Heart right ventricle (tissue), 16 donors: ENCODE results near the gene DOCK3. TPM values are rescaled to one million over a fixed set of nuclear protein-coding genes. Genes with fewer than 3 reads are reported as not detected.

Source experiments
- ATAC-seq, 8 donors: fragments of 200-7000 bp; cut with Tn5 transposase; one replicate each; pipeline ENCODE4 v1.9.1; 2020; ENCODE audit warnings: mild to moderate bottlenecking in 8 of 8, moderate library complexity in 8 of 8, moderate number of reproducible peaks in 1 of 8
- DNase-seq, 2 donors: peaks; one replicate each; pipeline ENCODE4 v3.0.0-alpha.2; 2020
- H3K27ac ChIP-seq, 10 donors: fragments of 200-600 bp; sonication (generic) in 2 of 10; one replicate each; pipeline versions ENCODE4 v1.5.0 to v1.8.0; 2020 to 2022; ENCODE audit warnings: mild to moderate bottlenecking in 3 of 10
- H3K27me3 ChIP-seq, 7 donors: fragments of 200-600 bp; one replicate each; pipeline ENCODE4 v1.8.0; 2021 to 2022; ENCODE audit warnings: mild to moderate bottlenecking in 2 of 7
- H3K36me3 ChIP-seq, 9 donors: fragments of 200-600 bp; sonication (generic) in 1 of 9; one replicate each; pipeline versions ENCODE4 v1.5.0 to v1.8.0; 2020 to 2022; ENCODE audit warnings: mild to moderate bottlenecking in 2 of 9
- H3K4me1 ChIP-seq, 9 donors: fragments of 200-600 bp; sonication (generic) in 1 of 9; one replicate each; pipeline versions ENCODE4 v1.5.0 to v1.8.0; 2020 to 2022; ENCODE audit warnings: mild to moderate bottlenecking in 4 of 9
- H3K4me3 ChIP-seq, 10 donors: fragments of 200-600 bp; sonication (generic) in 2 of 10; one replicate each; pipeline versions ENCODE4 v1.5.0 to v1.8.0; 2020 to 2022; ENCODE audit warnings: mild to moderate bottlenecking in 7 of 10, moderate library complexity in 2 of 10
- H3K9me3 ChIP-seq, 11 donors: fragments of 200-600 bp in 10 of 11; sonication (generic) in 2 of 11; one replicate each; pipeline versions ENCODE4 v1.5.0 to v1.8.0; 2013 to 2022; ENCODE audit warnings: mild to moderate bottlenecking in 2 of 11, control low read depth in 1 of 11, moderate library complexity in 1 of 11
- WGBS, 2 donors: extraction: QIAGEN DNeasy Blood & Tissue Kit; methylation state at CpG; one replicate each; pipeline ENCODE4 v1.1.7; 2013; ENCODE audit warnings: inconsistent platforms in 1 of 2; 5-methylcytosine and 5-hydroxymethylcytosine counted together
- intact Hi-C, 10 donors: fragments of 100-400 bp; cut with DNase I; formaldehyde crosslinking; loops; one replicate each; pipeline versions ENCODE4 v1.11.1 to v1.14.2; 2022
- polyA plus RNA-seq, 2 donors: library from polyadenylated mRNA; stranded (reverse); fragments of 200-250 nt; gene quantifications; one replicate each; pipeline ENCODE4 v1.2.3, GENCODE V29; 2013
- total RNA-seq, 10 donors: library from RNA; stranded (reverse); fragmentation: NEBNext Ultra II Directional in 3 of 10; extraction: Animal tissue kit (Norgen Biotek cat#: 25700) in 3 of 10; gene quantifications; one replicate each; pipeline versions ENCODE4 v1.2.1 to v1.2.4, GENCODE V29; 2021 to 2023
- TF ChIP-seq, protein P1 (sequence below), 9 donors: fragments of 200-600 bp; sonication (generic) in 2 of 9; IDR thresholded peaks; one replicate each; pipeline versions ENCODE4 v1.5.0 to v1.8.0; 2021 to 2022; ENCODE audit warnings: antibody characterized with exemption in 9 of 9, mild to moderate bottlenecking in 5 of 9, moderate library complexity in 1 of 9
- donor health status: Arrhythmogenic right ventricular cardiomyopathy.
- donor health status: ischemic (EF 13 %, LVEDD 7.1; RV severe dilation, severe dysfunction).
- donor health status: healthy with polysubstance abuse.
- donor health status: DM: no; HTN: yes; CAD: no.
- donor health status: DM: no; HTN: no; CAD: no.
- donor health status: ischemic (EF 25% LVEDD 6.9; RV normal size, moderate dysfunction).
- donor health status: ischemic (EF 25% LVEDD 5.7; RV mildly dilated, moderate dysfunction).
- donor health status: healthy.
- donor health status: DM: yes; HTN: yes; CAD: no.
- donor health status: Ischemic cardiomyopathy.
- donor health status: ischemic (EF 35%, LVEDD 5.7; RV mildly dilated, moderate dysfunction).
- donor health status: nonischemic (EF 11% LVEDD 7.7; RV severe dilation, severe dysfunction).
- donor health status: DM: yes; HTN: yes; CAD: no.
- donor health status: PGD.
- donor health status: ischemic (EF 29% LVEDD 5.4; RV normal size, mild dysfunction).
- donor health status: nonischemic (EF 23%, LVEDD 6.1; RV moderate dilation, normal function).

DOCK3 gene
- total and polyA plus RNA-seq, 12 donors = 1.2 to 6.6 (median 4.7) TPM

DNA sequence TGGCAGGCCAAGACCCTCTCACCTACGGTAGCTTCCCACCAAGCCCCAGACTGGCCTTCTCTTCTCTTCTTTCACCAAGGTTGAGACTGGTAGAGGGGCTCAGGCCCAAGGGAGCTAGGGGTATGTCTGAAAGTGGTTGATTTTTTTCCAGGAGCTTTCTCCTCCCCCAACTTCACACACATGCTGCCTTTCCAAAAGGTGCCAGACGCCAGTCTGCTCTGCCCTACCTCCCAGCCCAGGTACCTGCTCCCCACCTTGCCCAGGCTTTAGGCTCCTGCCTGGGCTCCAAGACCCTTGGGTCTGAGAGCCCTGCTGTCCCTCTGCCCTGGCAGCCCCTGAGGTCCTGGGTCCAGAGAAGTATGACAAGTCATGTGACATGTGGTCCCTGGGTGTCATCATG is 29.3 kb upstream of the DOCK3 start:
- Histone ChIP-seq H3K9me3 (no peaks in the 10 kb centered on the region), H3K27me3 (no peaks in the 10 kb centered on the region), H3K36me3 (peaks cover 0 to 90% (median 30%) of the 10 kb centered on the region in 9 donors), H3K27ac (peak overlapping the region; percentile 44 to 89 (median 80)), H3K4me1 (peaks cover 8 to 83% (median 56%) of the 10 kb centered on the region in 9 donors), H3K4me3 (no peak overlapping the region)
- WGBS, 2 donors = 59 to 64% methylated on average over 2 of the region's 2 CpGs
- intact Hi-C loops = no loop called here
- ATAC-seq = no peak
- TF ChIP-seq, protein P1, sequence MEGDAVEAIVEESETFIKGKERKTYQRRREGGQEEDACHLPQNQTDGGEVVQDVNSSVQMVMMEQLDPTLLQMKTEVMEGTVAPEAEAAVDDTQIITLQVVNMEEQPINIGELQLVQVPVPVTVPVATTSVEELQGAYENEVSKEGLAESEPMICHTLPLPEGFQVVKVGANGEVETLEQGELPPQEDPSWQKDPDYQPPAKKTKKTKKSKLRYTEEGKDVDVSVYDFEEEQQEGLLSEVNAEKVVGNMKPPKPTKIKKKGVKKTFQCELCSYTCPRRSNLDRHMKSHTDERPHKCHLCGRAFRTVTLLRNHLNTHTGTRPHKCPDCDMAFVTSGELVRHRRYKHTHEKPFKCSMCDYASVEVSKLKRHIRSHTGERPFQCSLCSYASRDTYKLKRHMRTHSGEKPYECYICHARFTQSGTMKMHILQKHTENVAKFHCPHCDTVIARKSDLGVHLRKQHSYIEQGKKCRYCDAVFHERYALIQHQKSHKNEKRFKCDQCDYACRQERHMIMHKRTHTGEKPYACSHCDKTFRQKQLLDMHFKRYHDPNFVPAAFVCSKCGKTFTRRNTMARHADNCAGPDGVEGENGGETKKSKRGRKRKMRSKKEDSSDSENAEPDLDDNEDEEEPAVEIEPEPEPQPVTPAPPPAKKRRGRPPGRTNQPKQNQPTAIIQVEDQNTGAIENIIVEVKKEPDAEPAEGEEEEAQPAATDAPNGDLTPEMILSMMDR (IDR thresholded peaks at IDR 0.05) = no peak
- no peak for DNase-seq

DNA sequence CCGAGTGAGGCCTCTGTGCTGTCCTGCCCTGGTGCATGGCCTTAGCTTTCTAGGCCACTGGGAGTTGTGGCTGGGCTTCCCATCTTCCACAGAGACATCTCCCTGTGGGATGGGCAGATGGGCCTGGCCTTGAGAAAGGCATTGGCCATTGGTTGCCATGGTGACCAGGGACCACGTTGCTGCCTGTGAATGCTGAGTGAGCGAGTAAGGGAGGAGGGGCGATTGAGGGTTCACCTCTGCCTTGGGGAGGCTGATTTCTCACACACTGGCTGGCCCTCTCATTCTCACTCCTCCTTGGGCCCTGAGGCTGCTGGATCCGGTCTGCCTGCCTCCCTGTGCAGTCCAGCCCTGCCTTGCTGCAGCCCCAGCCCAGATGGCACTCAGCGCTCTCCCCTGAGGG is 26.4 kb upstream of the DOCK3 start:
- ATAC-seq = peak in 1 of 8 donors; percentile 9
- intact Hi-C loops = loop anchor here in 1 of 10 donors (2.0 kb wide), 1 partner anchor 30 kb away; no protein-coding TSS in a partner anchor
- peaks cover 0 to 61% (median 23%) of the 10 kb centered on the region in 9 donors for H3K36me3 ChIP-seq
- H3K27me3 ChIP-seq = no peaks in the 10 kb centered on the region
- peak overlapping the region; percentile 54 to 89 (median 82) for H3K27ac ChIP-seq
- H3K4me3 ChIP-seq = no peak overlapping the region
- TF ChIP-seq, protein P1 (IDR thresholded peaks at IDR 0.05) = no peak
- H3K4me1 ChIP-seq = peaks cover 12 to 92% (median 52%) of the 10 kb centered on the region in 9 donors
- H3K9me3 ChIP-seq = no peaks in the 10 kb centered on the region
- WGBS, 2 donors = 46 to 60% methylated on average over 6 of the region's 6 CpGs
- no peak for DNase-seq

DNA sequence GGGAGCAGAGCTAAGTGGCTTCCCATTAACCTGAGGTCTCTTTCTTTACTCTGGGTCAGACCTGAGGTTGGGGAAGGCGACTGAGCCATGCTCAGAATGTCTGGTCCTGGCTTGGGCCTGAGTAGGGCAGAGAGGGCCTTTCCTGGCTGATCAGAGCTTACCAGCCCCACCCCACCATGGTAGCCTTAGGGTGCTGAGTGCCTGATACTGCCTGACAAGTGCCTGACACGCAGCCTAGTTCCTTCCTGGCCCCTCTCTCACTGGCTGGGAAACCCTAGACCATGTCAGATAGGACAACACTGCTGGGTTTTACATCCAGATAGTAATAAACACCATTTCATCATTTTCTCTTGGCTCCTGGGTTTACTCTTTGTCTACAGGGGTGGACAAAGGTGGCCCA is 25.8 kb upstream of the DOCK3 start:
- Histone ChIP-seq H3K9me3 (no peaks in the 10 kb centered on the region), H3K27me3 (no peaks in the 10 kb centered on the region), H3K36me3 (peaks cover 0 to 54% (median 23%) of the 10 kb centered on the region in 9 donors), H3K4me3 (no peak overlapping the region), H3K27ac (peak overlapping the region; percentile 54 to 89 (median 82)), H3K4me1 (peaks cover 12 to 86% (median 46%) of the 10 kb centered on the region in 9 donors)
- ATAC-seq (peak; percentile 32 to 70 (median 57)), DNase-seq (peak in 1 of 2 donors; percentile 51)
- intact Hi-C loops = loop anchor here in 1 of 10 donors (2.0 kb wide), 1 partner anchor 30 kb away; no protein-coding TSS in a partner anchor
- WGBS, 2 donors = 53 to 73% methylated on average over 2 of the region's 2 CpGs
- TF ChIP-seq, protein P1 (IDR thresholded peaks at IDR 0.05) = no peak

DNA sequence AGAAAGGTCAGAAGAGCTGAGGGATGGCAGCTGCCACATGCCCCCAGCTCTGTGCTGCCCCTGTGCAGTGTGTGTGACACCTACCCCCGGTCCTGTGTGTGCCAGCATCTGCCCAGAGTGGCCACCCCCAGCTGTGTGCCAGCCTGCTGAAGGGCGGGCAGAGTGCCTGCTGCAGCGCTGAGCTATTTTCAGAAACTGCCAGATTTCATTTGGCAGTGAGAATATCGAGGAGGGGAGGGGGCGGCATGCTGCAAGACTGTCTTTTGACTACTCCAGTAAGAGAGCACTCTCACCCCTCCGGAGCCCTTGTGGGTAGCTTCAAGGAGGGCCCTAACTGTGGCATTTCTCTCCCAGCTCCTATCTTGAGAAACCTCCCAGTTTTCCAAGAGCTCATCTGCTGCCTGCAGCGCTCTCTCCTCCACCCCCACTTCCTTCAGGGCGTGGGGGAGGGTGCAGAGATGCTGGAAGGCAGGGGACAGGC is 25.2 kb upstream of the DOCK3 start:
- no peaks in the 10 kb centered on the region for H3K27me3 ChIP-seq
- H3K4me1 ChIP-seq = peaks cover 8 to 81% (median 40%) of the 10 kb centered on the region in 9 donors
- TF ChIP-seq, protein P1 (IDR thresholded peaks at IDR 0.05) = no peak
- no peak overlapping the region for H3K4me3 ChIP-seq
- peak; percentile 83 to 95 (median 86) for ATAC-seq
- no peaks in the 10 kb centered on the region for H3K9me3 ChIP-seq
- intact Hi-C loops = loop anchor here in 1 of 10 donors (2.0 kb wide), 1 partner anchor 31 kb away; no protein-coding TSS in a partner anchor
- H3K36me3 ChIP-seq = peaks cover 0 to 49% (median 23%) of the 10 kb centered on the region in 9 donors
- H3K27ac ChIP-seq = peak overlapping the region; percentile 54 to 89 (median 82)
- peak; percentile 79 to 80 for DNase-seq
- 22 to 38% methylated on average over 8 of the region's 8 CpGs for WGBS, 2 donors
